ENCODE data around the gene APOL1.
"Not testable (repeated sequence)": the region's sequence is repeated elsewhere in the genome, so short reads cannot be mapped to it uniquely, and the experiment has no call there.

Gene APOL1

DNA sequence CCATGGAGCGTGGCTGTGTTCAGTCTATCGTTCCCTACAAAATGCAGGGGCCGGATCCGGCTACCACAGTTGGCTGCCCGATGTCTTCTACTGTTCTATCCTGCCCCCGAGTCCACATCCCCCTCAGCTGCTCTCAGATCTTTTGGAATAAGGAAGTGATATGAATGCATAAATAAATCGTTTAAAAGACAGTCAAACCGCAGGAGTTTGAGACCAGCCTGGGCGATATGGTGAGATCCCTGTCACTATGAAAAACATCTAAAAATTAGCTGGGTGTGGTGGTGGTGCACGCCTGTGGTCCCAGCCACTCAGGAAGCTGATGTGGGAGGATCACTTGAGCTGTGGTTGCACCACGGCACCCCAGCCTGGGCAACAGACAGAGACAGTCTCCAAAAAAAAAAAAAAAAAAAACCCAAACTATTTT is 37.0 kb downstream of the APOL1 start:
- H3K4me3 ChIP-seq (ENCODE audit: low read length); H3K27me3 ChIP-seq (ENCODE audit: insufficient read depth, low read length); H2AFZ ChIP-seq (ENCODE audit: low read depth, low read length); H3K9me3 ChIP-seq (ENCODE audit: low read length); H3K4me1 ChIP-seq (ENCODE audit: insufficient read depth, low read length): not testable (repeated sequence)
- H3K36me3 ChIP-seq (ENCODE audit: insufficient read depth, low read length), result peaks cover 72% of the 10 kb centered on the region

DNA sequence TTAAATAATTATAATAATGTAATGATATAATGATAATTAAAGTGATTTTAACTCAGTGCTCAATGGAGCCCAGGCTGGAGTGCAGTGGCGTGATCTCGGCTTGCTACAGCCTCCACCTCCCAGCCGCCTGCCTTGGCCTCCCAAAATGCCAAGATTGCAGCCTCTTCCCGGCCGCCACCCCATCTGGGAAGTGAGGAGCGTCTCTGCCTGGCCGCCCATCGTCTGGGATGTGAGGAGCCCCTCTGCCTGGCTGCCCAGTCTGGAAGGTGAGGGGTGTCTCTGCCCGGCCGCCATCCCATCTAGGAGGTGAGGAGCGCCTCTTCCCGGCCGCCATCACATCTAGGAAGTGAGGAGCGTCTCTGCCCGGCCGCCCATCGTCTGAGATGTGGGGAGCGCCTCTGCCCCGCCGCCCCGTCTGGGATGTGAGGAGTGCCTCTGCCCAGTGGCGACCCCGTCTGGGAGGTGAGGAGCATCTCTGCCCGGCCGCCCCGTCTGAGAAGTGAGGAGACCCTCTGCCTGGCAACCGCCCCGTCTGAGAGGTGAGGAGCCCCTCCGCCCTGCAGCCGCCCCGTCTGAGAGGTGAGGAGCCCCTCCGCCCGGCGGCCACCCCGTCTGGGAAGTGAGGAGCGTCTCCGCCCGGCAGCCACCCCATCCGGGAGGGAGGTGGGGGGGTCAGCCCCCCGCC is 37.6 kb downstream of the APOL1 start:
- H3K4me3 ChIP-seq (ENCODE audit: low read length); H3K9me3 ChIP-seq (ENCODE audit: low read length); H3K4me1 ChIP-seq (ENCODE audit: insufficient read depth, low read length); H2AFZ ChIP-seq (ENCODE audit: low read depth, low read length); H3K27me3 ChIP-seq (ENCODE audit: insufficient read depth, low read length): not testable (repeated sequence)
- H3K36me3 ChIP-seq (ENCODE audit: insufficient read depth, low read length), result peaks cover 72% of the 10 kb centered on the region

DNA sequence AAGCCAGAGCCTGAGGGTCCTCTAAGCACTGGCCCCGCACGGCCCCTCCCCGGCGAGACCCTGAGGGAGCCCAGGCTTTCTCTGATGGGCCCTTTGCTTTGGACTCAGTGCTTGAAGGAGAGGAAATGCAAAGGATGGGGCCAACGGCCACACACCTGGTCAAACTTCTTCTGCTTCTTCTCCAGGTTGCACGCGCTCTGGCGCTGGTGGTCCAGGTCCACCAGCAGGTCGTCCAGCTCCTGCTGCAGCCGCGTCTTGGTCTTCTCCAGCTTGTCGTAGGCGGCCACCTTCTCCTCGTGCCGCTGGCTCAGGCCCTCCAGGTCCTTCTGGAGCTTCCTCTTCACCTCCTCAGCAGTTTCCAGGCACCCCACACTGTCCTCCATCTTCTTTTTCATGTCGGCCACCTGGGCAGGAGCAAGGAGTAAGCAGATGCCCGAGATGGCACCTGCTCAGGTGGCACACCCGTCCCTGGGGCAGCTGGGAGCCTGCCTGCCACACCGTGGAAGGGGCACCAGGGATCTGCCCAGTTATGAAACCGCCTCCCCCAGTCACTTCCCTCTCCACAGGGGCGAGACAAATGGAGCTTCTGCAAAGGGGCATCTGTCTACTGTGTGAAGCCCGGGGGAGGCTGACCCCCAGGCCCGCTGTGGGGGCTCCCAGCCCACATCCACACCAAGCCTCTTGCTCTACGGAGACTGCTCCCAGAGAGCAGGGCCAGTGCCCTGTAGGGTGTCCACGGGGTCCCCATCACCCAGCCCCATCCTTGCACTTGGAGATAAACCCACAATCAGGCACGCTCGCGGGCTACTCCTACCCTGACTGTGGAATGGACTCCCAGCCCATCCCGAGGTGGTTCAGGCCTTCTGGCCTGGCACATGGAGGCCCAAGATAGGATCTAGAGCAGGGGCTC is 39.2 kb downstream of the APOL1 start:
- peaks cover 78% of the 10 kb centered on the region for H3K36me3 ChIP-seq (ENCODE audit: insufficient read depth, low read length)
- no peaks in the 10 kb centered on the region for H3K4me1 ChIP-seq (ENCODE audit: insufficient read depth, low read length)
- peaks cover 10% of the 10 kb centered on the region for H3K9me3 ChIP-seq (ENCODE audit: low read length)
- no peak overlapping the region for H3K4me3 ChIP-seq (ENCODE audit: low read length)
- no peak overlapping the region for H2AFZ ChIP-seq (ENCODE audit: low read depth, low read length)
- H3K27me3 ChIP-seq (ENCODE audit: insufficient read depth, low read length), result no peaks in the 10 kb centered on the region

DNA sequence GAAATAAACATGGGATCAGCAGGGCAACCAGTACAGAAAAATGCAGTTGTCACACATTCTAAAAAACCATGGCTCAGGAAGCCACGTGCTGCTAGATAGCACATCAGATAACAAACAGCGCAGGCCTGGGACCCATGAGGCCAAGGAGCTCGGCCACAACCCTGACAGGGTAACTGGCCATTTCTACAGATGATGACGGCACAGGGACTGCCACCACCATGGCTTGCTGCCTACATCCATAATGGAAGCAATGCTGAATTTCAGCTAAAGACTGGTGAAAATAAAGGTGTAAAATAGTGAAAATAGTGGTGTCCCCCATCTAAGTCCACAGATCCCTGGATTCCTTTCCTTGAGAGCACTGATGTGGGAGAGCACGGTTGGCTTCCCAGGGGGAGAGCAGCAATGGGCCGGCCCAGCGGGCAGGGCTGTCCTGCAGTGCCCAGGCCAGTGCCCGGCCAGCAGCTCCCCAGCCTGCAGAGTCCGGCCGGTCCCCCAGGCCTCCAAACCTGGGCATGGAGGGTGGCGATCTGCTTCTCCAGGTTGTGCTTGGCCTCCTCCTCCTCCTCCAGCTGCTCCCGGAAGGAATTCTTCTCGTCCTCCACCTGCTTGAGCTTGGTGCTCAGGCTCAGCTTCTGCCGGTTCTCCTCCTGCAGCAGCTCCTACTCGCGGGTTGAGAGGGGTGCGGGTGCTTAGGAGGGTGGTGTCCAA is 40.0 kb downstream of the APOL1 start:
- no peak overlapping the region for H2AFZ ChIP-seq (ENCODE audit: low read depth, low read length)
- peaks cover 10% of the 10 kb centered on the region for H3K9me3 ChIP-seq (ENCODE audit: low read length)
- no peaks in the 10 kb centered on the region for H3K27me3 ChIP-seq (ENCODE audit: insufficient read depth, low read length)
- peaks cover 82% of the 10 kb centered on the region for H3K36me3 ChIP-seq (ENCODE audit: insufficient read depth, low read length)
- H3K4me3 ChIP-seq (ENCODE audit: low read length), result no peak overlapping the region
- no peaks in the 10 kb centered on the region for H3K4me1 ChIP-seq (ENCODE audit: insufficient read depth, low read length)

DNA sequence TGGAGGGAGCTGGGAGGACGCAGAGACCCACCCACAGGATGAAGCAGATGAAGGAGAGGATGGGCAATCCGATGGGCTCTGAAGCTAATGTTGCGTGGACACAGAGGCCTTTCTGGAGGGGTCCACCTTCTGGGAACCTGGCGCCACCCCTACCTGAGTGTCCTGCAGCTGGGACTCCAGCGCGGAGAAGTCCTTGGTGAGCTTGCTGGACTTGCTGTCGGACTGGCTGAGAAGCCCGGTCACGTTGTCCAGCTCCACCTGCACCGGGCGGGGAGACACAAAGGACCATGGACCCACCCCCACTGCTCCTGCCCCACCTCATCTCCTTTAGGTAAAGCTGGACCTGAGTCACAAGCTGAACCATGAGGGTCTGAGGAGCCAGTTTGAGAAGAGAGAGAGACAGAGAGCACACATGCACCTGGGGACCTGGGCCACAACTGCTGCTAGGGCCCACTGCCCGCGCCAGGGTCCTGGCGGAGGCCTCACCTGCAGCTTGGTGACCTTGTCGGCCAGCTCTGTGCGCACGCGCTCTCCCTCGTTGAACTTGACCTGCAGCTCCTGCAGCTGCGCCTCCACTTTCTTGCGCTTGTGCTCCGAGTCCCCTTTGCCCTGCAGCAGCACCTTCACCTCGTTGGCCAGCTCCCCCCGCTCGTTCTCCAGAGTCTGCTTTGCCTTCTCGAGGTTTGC is 40.8 kb downstream of the APOL1 start:
- H3K27me3 ChIP-seq (ENCODE audit: insufficient read depth, low read length), result no peaks in the 10 kb centered on the region
- no peaks in the 10 kb centered on the region for H3K4me1 ChIP-seq (ENCODE audit: insufficient read depth, low read length)
- peaks cover 10% of the 10 kb centered on the region for H3K9me3 ChIP-seq (ENCODE audit: low read length)
- H3K4me3 ChIP-seq (ENCODE audit: low read length), result no peak overlapping the region
- peaks cover 82% of the 10 kb centered on the region for H3K36me3 ChIP-seq (ENCODE audit: insufficient read depth, low read length)
- H2AFZ ChIP-seq (ENCODE audit: low read depth, low read length), result no peak overlapping the region

DNA sequence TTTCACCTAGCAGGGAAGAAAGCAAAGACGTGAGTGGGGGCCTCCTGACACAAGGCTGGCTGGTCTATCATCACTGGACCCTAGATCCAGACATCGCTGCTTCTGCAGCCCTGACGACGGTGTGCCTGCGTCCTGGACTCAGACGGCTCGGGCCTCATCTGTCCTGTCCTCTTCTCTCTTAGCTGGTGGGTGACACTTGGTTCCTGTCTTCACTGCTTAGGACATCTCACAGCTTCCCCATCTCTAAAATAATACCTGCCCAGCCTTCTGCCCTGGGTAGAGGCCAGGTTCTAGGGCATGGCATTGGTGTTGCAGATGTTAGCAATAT is 41.3 kb downstream of the APOL1 start:
- Histone ChIP-seq H3K36me3 (ENCODE audit: insufficient read depth, low read length) (peaks cover 82% of the 10 kb centered on the region), H3K9me3 (ENCODE audit: low read length) (peaks cover 10% of the 10 kb centered on the region)

DNA sequence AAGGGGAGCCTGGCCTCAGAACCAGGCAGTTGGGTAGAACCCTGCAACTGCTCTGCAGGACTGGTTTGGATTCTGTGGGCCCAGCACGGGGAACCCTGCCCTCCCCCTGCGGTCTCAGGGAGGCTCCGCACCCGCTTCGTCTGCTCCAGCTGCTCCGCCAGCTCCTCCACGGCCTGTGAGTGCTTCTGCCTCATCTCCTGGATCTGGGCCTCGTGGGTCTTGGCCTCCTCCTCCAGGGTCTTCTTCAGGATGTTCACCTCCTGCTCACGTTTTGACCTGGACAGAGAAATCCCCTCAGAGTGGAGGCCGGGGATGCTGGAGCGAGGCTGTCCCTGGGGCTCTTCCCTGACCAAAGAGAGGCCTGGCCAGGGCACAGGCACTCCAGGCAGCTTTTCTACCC is 41.9 kb downstream of the APOL1 start:
- no peaks in the 10 kb centered on the region for H3K27me3 ChIP-seq (ENCODE audit: insufficient read depth, low read length)
- no peak overlapping the region for H3K4me3 ChIP-seq (ENCODE audit: low read length)
- H2AFZ ChIP-seq (ENCODE audit: low read depth, low read length), result no peak overlapping the region
- H3K9me3 ChIP-seq (ENCODE audit: low read length), result peaks cover 10% of the 10 kb centered on the region
- no peaks in the 10 kb centered on the region for H3K4me1 ChIP-seq (ENCODE audit: insufficient read depth, low read length)
- peaks cover 77% of the 10 kb centered on the region for H3K36me3 ChIP-seq (ENCODE audit: insufficient read depth, low read length)

More for the DNA sequence above, 41.3 kb downstream of the APOL1 start:
- no peak overlapping the region for H2AFZ ChIP-seq (ENCODE audit: low read depth, low read length)
- no peaks in the 10 kb centered on the region for H3K27me3 ChIP-seq (ENCODE audit: insufficient read depth, low read length)
- no peaks in the 10 kb centered on the region for H3K4me1 ChIP-seq (ENCODE audit: insufficient read depth, low read length)
- no peak overlapping the region for H3K4me3 ChIP-seq (ENCODE audit: low read length)

DNA sequence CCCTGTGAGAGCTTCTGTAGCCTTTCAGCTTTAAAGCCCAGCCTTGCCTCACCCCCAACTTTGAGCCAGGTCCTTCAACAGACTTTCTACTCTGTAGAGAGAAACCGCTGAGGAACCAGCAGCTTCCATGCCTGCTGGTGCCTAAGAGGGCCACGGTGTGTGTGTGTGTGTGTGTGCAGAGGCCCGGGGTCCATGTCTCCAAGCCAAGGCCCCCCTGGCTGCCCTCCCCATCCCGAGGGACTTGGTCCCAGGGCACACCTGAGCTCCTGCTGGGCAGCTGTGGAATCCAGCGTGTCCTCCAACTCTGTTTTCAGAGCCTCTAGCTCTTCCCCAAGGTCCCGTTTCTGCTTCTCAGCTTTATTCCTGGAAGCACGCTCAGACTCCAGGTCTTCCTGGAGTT is 42.3 kb downstream of the APOL1 start:
- peaks cover 79% of the 10 kb centered on the region for H3K36me3 ChIP-seq (ENCODE audit: insufficient read depth, low read length)

DNA sequence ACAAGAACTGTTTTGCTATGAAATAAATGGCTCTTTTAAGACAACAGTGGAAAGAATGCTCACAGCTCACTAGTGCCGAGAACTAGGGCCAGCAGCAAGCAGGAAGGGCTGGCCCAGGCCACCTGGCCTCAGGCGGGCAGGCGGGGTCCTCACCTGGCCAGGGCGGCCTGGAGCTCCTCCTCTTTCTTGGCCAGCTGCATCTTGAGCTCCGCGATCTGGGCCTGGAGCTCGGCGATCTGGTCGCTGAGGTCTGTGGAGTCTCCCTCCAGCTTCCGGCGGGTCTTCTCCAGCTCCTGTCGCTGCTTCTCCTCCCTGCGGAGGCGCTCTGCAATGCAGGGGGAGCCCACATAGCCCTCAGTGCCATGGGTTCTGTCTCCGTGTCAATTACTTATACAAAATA is 43.8 kb downstream of the APOL1 start:
- no peak overlapping the region for H3K4me3 ChIP-seq (ENCODE audit: low read length)
- no peaks in the 10 kb centered on the region for H3K4me1 ChIP-seq (ENCODE audit: insufficient read depth, low read length)
- no peak overlapping the region for H2AFZ ChIP-seq (ENCODE audit: low read depth, low read length)
- peaks cover 91% of the 10 kb centered on the region for H3K36me3 ChIP-seq (ENCODE audit: insufficient read depth, low read length)
- H3K27me3 ChIP-seq (ENCODE audit: insufficient read depth, low read length), result no peaks in the 10 kb centered on the region
- H3K9me3 ChIP-seq (ENCODE audit: low read length), result peaks cover 9% of the 10 kb centered on the region

More for the DNA sequence above, 42.3 kb downstream of the APOL1 start:
- Histone ChIP-seq H3K9me3 (ENCODE audit: low read length) (peaks cover 10% of the 10 kb centered on the region), H3K4me3 (ENCODE audit: low read length) (no peak overlapping the region), H3K27me3 (ENCODE audit: insufficient read depth, low read length) (no peaks in the 10 kb centered on the region), H2AFZ (ENCODE audit: low read depth, low read length) (no peak overlapping the region), H3K4me1 (ENCODE audit: insufficient read depth, low read length) (no peaks in the 10 kb centered on the region)

DNA sequence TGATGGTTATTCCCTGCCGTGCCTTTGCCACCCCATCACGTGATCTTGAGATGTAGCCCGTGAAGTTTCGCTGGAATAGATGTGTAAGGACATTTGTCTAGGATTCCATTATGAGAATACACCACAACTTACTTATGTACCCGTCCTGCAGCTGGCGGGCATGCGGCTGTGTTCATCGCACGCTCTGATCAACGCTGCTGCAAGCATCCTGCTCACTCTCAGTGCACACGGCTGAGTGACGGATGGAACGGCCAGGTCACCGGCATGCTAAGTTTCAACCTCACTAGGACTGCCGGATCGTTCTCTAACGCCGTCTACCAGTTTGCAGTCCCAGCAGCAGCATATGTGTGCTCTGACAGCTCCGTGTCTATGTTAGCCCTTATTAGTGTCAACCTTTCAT is 44.6 kb downstream of the APOL1 start:
- no peaks in the 10 kb centered on the region for H3K4me1 ChIP-seq (ENCODE audit: insufficient read depth, low read length)
- no peak overlapping the region for H2AFZ ChIP-seq (ENCODE audit: low read depth, low read length)
- no peak overlapping the region for H3K4me3 ChIP-seq (ENCODE audit: low read length)
- peaks cover under 1% of the 10 kb centered on the region for H3K9me3 ChIP-seq (ENCODE audit: low read length)
- H3K27me3 ChIP-seq (ENCODE audit: insufficient read depth, low read length), result no peaks in the 10 kb centered on the region
- peaks cover 87% of the 10 kb centered on the region for H3K36me3 ChIP-seq (ENCODE audit: insufficient read depth, low read length)

DNA sequence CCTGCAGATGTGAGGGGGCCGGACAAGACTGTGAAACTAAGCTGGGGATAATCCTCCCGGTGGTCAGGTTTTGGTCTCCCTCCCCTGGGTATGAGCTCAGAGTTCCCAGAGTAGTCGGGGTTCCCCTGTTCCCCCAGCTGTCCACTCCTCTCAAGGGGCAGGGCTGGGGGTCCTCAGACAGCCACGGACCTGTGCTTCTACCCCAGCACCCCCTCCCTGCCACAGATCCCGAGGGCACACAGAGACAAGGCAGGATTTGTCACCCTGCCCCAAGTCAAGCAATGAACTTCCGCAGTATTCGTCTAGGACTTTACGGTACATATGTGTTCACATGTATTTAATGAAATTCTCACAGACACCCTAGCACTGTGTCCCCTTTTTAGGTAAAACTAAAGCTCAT is 45.2 kb downstream of the APOL1 start:
- no peaks in the 10 kb centered on the region for H3K9me3 ChIP-seq (ENCODE audit: low read length)
- H2AFZ ChIP-seq (ENCODE audit: low read depth, low read length), result no peak overlapping the region
- no peaks in the 10 kb centered on the region for H3K27me3 ChIP-seq (ENCODE audit: insufficient read depth, low read length)
- H3K36me3 ChIP-seq (ENCODE audit: insufficient read depth, low read length), result peaks cover 87% of the 10 kb centered on the region
- H3K4me1 ChIP-seq (ENCODE audit: insufficient read depth, low read length), result no peaks in the 10 kb centered on the region
- no peak overlapping the region for H3K4me3 ChIP-seq (ENCODE audit: low read length)

DNA sequence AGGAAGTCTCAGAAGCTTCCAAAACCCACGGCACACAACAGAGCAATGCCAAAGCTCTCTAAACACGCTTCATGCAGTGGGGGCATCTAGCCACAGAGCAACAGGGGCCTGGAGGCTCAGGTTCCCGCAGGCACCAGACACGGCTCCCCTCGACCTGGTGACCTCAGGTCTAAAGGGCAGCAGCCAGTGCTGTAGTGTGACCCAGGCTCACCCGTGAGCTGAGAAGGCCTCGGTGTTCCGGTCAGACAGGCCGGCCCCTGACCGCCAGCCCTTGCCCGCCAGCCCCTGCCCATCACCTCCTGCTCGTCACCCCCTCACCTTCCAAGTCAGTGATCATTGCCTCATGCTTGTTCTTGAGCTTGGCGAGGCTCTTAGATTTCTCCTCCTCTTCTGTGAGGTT is 45.7 kb downstream of the APOL1 start:
- Histone ChIP-seq H3K4me1 (ENCODE audit: insufficient read depth, low read length) (no peaks in the 10 kb centered on the region), H3K27me3 (ENCODE audit: insufficient read depth, low read length) (no peaks in the 10 kb centered on the region), H2AFZ (ENCODE audit: low read depth, low read length) (no peak overlapping the region), H3K36me3 (ENCODE audit: insufficient read depth, low read length) (peaks cover 84% of the 10 kb centered on the region), H3K9me3 (ENCODE audit: low read length) (no peaks in the 10 kb centered on the region), H3K4me3 (ENCODE audit: low read length) (no peak overlapping the region)

DNA sequence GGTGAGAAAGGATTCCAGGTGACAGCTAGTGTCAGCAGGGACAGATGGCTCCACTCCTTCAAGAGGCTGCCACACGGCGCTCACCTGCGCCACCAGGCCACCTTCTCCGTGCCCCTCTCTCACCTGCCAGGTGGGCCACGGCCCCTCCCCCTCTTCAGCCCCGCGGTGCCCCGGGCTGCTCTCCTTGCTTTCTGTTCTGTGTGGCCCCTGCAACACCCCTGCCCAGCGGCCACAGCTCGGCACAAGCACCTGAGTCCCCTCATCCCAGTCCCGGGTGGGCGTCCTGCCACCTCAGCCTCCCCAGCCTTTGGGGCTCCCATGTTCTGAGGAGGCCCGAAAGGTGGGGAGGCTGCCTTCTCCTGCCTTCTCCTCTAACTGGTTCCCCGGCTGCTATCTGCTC is 46.4 kb downstream of the APOL1 start:
- Histone ChIP-seq H3K4me3 (ENCODE audit: low read length) (no peak overlapping the region), H3K36me3 (ENCODE audit: insufficient read depth, low read length) (peaks cover 82% of the 10 kb centered on the region), H3K27me3 (ENCODE audit: insufficient read depth, low read length) (no peaks in the 10 kb centered on the region), H3K9me3 (ENCODE audit: low read length) (no peaks in the 10 kb centered on the region), H3K4me1 (ENCODE audit: insufficient read depth, low read length) (no peaks in the 10 kb centered on the region), H2AFZ (ENCODE audit: low read depth, low read length) (no peak overlapping the region)

Measured in neuron (in vitro differentiated cells).